Measurements from ENCODE around the gene FUOM.

Gene FUOM

DNA sequence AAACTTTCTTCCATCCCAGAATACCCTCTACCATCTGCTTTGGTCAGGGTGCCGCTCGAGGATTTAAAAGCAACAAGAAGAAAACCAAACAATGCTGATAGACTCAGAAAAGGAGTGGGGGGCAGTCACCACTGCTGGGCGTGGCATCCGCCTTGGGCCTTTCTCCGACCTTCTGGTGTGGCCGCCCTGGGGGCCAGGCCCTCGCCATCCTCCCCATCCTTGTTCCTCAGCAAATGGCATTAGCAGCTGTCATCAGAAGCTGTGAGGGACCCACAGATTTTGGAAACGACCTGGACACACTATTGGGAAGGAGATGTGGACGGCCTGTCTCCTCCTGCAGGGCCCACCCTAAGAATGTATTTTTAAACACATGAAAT lies 45.1 kb downstream of the FUOM start:
- H3K4me3 ChIP-seq (replicated peaks; ENCODE audit: insufficient read depth, low read length) = no peak overlapping the region
- H3K27me3 ChIP-seq (ENCODE audit: insufficient read depth, poor library complexity, severe bottlenecking) = no peaks in the 10 kb centered on the region
- DNase-seq (ENCODE audit: low read depth in 1 of 2, low spot score in 1 of 2) = no peak
- TF ChIP-seq POLR2AphosphoS5 (IDR thresholded peaks at IDR 0.05; ENCODE audit: low read depth) = 0 out of 2 replicates have a peak, but pooled peaks have one; percentile 2
- no peak for TF ChIP-seq GABPA (IDR thresholded peaks at IDR 0.05; ENCODE audit: low read depth)
- no peak overlapping the region for H3K27ac ChIP-seq (replicated peaks)

GRCh38 chr10:133312016-133312768 lies 45.6 kb downstream of the FUOM start:
- no peak for DNase-seq (ENCODE audit: low read depth in 1 of 2, low spot score in 1 of 2)
- TF ChIP-seq POLR2AphosphoS5 (IDR thresholded peaks at IDR 0.05; ENCODE audit: low read depth) = no peak
- no peak for TF ChIP-seq SPI1 (IDR thresholded peaks at IDR 0.05; ENCODE audit: borderline replicate concordance, low read depth)
- TF ChIP-seq GABPA (IDR thresholded peaks at IDR 0.05; ENCODE audit: low read depth) = no peak
- no peak for TF ChIP-seq CTCF (IDR thresholded peaks at IDR 0.05; ENCODE audit: insufficient read depth, low read length)
- TF ChIP-seq REST (IDR thresholded peaks at IDR 0.05; ENCODE audit: insufficient replicate concordance, low read depth) = no peak
- H3K4me3 ChIP-seq (replicated peaks; ENCODE audit: insufficient read depth, low read length) = no peak overlapping the region
- no peak overlapping the region for H3K27ac ChIP-seq (replicated peaks)
- H3K27me3 ChIP-seq (ENCODE audit: insufficient read depth, poor library complexity, severe bottlenecking) = no peaks in the 10 kb centered on the region

- DNase-seq (ENCODE audit: low read depth in 1 of 2, low spot score in 1 of 2) = no peak
- H3K27ac ChIP-seq (replicated peaks) = no peak overlapping the region
- no peaks in the 10 kb centered on the region for H3K27me3 ChIP-seq (ENCODE audit: insufficient read depth, poor library complexity, severe bottlenecking)
- TF ChIP-seq GABPA (IDR thresholded peaks at IDR 0.05; ENCODE audit: low read depth) (no peak), REST (IDR thresholded peaks at IDR 0.05; ENCODE audit: insufficient replicate concordance, low read depth) (no peak), POLR2AphosphoS5 (IDR thresholded peaks at IDR 0.05; ENCODE audit: low read depth) (no peak), CTCF (IDR thresholded peaks at IDR 0.05; ENCODE audit: insufficient read depth, low read length) (no peak), SPI1 (IDR thresholded peaks at IDR 0.05; ENCODE audit: borderline replicate concordance, low read depth) (no peak)
- H3K4me3 ChIP-seq (replicated peaks; ENCODE audit: insufficient read depth, low read length) = no peak overlapping the region
Observed at GRCh38 chr10:133311570-133311969, 46.2 kb downstream of the FUOM start.

DNA sequence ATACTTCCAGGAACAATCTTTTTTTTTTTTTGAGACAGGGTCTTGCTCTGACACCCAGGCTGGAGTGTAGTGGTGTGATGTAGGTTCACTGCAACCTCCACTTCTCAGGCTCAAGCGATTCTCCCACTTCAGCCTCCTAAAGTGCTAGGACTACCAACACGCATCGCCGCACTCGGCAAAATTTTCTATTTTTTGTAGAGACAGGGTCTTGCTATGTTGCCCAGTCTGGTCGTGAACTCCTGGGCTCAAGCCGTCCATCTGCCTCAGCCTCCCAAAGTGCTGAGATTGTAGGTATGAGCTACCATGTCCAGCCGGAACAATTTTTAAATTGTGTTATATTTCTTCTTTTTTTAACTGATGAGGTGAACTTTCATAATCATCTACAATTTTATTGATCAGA lies 47.0 kb downstream of the FUOM start:
- H3K27ac ChIP-seq (replicated peaks) = no peak overlapping the region

More for the DNA sequence above, 47.0 kb downstream of the FUOM start:
- TF ChIP-seq CTCF (IDR thresholded peaks at IDR 0.05; ENCODE audit: insufficient read depth, low read length) (no peak), REST (IDR thresholded peaks at IDR 0.05; ENCODE audit: insufficient replicate concordance, low read depth) (no peak), SPI1 (IDR thresholded peaks at IDR 0.05; ENCODE audit: borderline replicate concordance, low read depth) (no peak), POLR2AphosphoS5 (IDR thresholded peaks at IDR 0.05; ENCODE audit: low read depth) (no peak), GABPA (IDR thresholded peaks at IDR 0.05; ENCODE audit: low read depth) (no peak)
- no peak overlapping the region for H3K4me3 ChIP-seq (replicated peaks; ENCODE audit: insufficient read depth, low read length)
- DNase-seq (ENCODE audit: low read depth in 1 of 2, low spot score in 1 of 2) = no peak
- H3K27me3 ChIP-seq (ENCODE audit: insufficient read depth, poor library complexity, severe bottlenecking) = no peaks in the 10 kb centered on the region
